ENCODE measurements around the gene TSR3.

DNA sequence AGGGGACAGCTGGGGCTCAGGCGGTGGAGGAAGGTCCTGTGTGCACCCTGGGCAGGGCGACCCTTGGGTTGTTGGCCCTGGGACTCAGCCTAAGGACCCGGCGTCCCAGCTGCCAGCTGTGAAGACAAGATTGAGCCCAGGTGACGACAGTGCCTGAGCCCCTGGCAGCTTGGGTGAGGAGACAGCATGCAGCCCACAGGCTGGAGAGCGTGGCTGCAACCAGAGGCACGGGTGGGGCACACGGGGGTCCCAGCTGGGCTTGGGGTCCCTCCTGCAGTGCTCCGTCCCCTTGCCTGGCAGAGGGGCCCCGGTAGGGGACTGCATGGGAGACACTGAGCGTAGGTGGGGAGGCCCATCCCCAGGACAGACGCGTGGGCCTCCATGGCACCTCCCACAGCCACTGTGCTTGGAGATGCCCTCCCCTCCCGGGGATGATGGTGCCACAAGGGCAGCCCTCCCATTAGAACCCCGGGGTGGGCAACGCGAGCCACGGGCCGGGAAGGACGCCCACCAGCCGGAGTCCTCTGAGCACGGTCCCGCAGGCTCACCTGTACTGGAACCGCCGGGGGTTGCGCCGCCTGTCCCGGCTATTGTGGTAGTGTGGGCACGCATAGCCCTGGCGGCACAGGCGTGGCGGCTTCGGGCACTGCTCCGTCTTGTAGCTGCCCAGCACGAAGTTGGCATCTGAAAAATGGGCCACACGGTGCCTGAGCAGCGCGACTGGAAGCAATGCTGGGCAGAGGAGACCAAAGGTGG is 47.3 kb upstream of the TSR3 start:
- TF ChIP-seq, protein P1, sequence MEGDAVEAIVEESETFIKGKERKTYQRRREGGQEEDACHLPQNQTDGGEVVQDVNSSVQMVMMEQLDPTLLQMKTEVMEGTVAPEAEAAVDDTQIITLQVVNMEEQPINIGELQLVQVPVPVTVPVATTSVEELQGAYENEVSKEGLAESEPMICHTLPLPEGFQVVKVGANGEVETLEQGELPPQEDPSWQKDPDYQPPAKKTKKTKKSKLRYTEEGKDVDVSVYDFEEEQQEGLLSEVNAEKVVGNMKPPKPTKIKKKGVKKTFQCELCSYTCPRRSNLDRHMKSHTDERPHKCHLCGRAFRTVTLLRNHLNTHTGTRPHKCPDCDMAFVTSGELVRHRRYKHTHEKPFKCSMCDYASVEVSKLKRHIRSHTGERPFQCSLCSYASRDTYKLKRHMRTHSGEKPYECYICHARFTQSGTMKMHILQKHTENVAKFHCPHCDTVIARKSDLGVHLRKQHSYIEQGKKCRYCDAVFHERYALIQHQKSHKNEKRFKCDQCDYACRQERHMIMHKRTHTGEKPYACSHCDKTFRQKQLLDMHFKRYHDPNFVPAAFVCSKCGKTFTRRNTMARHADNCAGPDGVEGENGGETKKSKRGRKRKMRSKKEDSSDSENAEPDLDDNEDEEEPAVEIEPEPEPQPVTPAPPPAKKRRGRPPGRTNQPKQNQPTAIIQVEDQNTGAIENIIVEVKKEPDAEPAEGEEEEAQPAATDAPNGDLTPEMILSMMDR (IDR thresholded peaks at IDR 0.05): no peak
- TF ChIP-seq EZH2 (IDR thresholded peaks at IDR 0.05; ENCODE audit: borderline replicate concordance, insufficient read depth, low read depth, low read length, poor library complexity, severe bottlenecking): no peak

All from B cell (primary cell).